AG10803 (cell line): ENCODE results near the gene AP1G2.

ENCODE experiments used
- DNase-seq: peaks from one replicate; pipeline ENCODE4 v3.0.0; 2010; ENCODE audit warnings: low read depth
- H3K4me3 ChIP-seq: 2 replicates; pipeline ENCODE4 v1.5.1; 2011; ENCODE audit warnings: mild to moderate bottlenecking, low read length, control low read depth
- TF ChIP-seq, protein P1 (sequence below): conservative IDR thresholded peaks from 2 replicates; pipeline ENCODE4 v1.5.1; 2011; ENCODE audit warnings: mild to moderate bottlenecking, low read length, control low read depth, inconsistent platforms

Gene AP1G2

DNA sequence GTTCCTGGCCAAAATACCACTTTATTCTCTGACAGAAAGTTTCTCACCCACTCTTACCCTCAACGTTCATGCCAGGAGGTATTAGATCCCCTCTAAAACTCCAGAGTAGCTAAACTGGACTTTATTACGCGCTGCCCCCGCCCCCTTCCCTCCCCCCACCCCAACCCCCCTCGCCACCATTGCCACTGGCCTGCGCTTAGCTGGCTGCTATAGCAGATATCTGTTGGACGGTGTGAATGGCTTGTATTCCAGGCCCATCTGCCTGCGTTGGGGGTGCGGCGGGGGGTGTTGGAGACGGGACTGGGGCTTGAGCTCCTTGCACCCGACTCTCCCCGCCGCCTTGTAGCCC, 12.1 kb downstream of the AP1G2 start:
- TF ChIP-seq, protein P1, sequence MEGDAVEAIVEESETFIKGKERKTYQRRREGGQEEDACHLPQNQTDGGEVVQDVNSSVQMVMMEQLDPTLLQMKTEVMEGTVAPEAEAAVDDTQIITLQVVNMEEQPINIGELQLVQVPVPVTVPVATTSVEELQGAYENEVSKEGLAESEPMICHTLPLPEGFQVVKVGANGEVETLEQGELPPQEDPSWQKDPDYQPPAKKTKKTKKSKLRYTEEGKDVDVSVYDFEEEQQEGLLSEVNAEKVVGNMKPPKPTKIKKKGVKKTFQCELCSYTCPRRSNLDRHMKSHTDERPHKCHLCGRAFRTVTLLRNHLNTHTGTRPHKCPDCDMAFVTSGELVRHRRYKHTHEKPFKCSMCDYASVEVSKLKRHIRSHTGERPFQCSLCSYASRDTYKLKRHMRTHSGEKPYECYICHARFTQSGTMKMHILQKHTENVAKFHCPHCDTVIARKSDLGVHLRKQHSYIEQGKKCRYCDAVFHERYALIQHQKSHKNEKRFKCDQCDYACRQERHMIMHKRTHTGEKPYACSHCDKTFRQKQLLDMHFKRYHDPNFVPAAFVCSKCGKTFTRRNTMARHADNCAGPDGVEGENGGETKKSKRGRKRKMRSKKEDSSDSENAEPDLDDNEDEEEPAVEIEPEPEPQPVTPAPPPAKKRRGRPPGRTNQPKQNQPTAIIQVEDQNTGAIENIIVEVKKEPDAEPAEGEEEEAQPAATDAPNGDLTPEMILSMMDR: no peak

DNA sequence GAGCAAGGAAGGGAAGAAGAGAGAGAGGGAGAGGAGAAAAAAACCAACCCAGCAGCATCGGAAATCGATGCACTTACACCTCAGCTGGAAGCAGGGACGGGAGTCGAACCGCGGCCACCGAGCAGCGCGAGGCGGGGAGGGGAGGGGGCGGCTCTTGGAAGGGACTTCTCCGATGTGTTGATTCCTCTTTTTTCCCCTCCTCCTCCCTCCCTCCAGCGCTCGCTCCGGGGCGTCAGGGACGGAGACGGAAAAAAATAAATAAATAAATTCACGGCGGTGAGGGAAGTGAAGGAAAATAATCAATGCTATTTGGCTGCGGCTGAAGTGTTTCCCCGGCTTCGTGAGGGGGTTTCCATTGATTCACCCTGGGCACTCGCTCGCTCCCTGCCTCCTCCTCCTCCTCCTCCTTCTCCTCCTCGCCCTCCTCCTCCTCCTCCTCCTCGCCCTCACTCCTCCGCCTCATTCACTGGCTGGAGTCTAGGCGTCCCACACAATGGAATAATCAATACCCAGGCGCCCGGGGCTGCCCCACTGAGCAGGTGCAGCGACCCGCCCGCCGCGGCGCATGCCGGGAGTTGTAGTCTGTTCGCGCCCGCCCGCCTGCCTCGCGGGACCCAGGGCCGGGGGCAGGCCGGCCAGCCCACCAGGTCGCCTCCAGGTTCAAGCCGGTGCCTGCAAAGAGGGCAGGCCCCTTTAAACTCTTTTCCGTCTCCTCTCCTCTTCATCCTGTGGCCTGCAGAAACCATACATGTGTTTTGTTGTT, 16.1 kb downstream of the AP1G2 start, which contains the start of gene ZFHX2:
TSS of gene ZFHX2 (minus strand) at position 500 of the 763 bp plus-strand sequence. CDS start 16,440 bp downstream, outside the sequence.
- DNase-seq: peak; percentile 42
- H3K4me3 ChIP-seq: peak within 1 kb of the TSS; percentile 68
- TF ChIP-seq, protein P1: no peak

More for the DNA sequence above, 12.1 kb downstream of the AP1G2 start:
- no peak for DNase-seq
- peak overlapping the region; percentile 95 for H3K4me3 ChIP-seq

DNA sequence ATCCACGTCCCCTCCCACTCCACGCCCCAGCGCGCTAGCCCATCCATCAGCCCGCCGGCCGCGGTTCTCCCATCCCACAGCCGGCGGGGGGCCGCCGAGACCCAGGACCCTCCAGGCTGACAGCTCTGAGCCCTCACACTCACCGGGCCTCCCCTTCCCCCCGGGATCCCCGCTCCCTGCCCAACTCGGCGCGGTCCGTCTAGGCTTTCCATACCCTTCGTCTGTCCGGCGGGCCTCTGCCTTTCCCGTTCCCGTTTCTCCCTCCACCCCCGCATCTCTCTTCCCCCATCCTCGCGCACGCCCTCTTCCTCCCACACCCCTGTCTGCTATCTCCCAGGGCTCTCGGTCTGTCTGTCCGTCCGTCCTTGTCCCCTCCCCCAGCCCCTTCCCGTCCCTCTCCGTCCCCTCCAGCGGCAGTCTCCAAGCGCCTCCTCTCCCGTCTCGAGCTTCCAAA, 16.8 kb downstream of the AP1G2 start:
- peak overlapping the region; percentile 68 for H3K4me3 ChIP-seq
- TF ChIP-seq, protein P1: no peak
- no peak for DNase-seq

DNA sequence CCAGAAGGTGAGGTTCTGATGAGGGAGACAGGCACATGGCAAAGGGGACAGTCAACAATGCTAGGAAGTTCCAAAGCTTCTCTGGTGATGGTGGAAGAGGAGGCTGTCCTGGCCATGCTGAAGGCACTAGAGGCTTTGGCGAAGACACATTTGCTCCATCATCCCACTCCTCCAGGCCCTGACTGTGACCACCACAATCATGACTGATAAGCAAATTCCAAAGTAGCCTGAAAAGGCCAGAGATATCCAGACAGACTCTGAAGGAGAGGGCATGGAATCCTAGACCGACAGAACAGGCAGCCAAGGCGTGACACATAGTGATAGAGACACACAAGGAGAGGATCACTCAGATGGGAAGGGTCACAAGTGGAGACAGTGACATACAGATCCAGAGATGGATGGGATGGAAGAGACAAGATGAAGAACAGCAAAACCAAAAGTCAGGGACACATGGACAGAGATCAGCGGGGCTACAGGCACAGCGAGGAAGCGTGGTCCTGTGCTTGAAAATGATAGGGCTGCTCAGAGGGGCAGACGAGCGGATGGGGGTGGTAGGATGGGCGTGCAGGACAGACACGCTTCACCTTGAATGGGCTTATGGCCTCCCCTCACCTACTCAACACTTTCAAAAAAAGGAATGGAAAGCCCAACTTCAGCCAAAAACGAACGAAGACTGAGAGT, 17.3 kb downstream of the AP1G2 start:
- peak overlapping the region; percentile 68 for H3K4me3 ChIP-seq
- no peak for DNase-seq
- TF ChIP-seq, protein P1: no peak

DNA sequence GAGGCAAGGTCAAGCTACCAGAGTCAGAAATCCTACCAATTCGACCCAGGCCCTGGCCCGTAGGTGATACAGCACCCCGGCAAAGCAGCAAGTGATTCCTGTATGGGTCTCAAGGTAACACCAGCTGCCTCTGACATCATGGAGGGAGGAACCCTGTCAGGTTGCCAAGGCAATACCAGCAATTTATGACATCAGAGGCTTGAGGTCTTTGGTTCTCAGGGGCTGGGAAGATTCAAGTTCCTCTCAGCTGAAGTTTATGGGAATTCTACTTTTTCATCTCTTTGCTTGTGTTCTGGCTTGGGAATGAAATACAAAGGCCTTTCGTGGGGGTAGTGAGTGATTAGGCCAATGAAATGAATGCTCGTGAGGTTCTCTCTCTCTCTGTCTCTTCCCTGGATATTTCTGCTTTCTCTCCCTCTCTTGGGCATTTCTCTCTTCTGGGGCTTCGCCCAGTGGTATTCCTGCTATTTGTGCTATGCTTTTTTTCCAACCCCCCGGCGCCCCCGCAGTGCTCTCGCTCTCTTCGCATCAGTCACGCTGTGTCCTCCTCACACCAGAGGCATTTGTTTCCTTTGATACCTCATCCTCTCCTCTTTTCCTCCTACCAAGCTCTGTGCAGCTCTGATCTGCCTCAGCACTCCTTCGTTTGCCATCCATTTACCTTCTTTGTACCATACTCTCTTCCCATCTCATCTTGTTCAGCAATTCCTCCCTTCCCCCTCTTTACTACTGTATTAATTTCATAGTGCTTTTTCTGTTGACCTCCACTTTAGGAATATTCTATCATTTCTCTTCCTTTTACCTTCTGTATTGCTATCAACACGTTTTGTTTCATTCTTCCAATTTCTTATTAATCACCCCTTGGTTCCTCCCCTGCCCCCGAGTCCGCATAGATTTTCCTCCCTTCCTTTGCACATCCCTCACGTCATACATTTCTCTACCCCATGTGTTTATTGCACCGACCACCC, 19.0 kb downstream of the AP1G2 start:
- H3K4me3 ChIP-seq: no peak overlapping the region
- peak; percentile 45 for DNase-seq
- TF ChIP-seq, protein P1: no peak

DNA sequence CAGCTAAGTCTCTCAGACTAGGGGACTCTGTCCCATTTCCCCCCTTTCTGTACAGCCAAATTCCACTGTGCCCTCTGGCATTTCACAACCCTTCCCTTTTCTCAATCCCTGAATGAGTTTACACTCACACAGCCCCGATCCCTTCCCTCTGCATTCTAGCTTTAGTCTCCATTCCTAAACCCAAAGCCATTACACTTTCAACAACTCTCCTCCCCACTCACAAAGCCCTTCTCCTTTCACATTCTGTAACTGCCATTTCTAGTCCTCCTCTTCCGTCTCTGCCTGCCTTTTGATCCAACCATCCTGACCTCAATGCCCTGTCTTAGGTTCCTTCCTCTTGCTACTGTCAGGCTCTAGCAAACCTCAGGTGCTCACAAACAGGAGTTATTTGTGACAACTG, 19.7 kb downstream of the AP1G2 start:
- no peak for DNase-seq
- TF ChIP-seq, protein P1: no peak
- no peak overlapping the region for H3K4me3 ChIP-seq
